GM18907 (cell line): ENCODE results near the gene JAKMIP3.
A peak's percentile ranks its signal among the peaks of the same experiment; 100 is the strongest.

Source experiments
- ATAC-seq: cut with Tn5 transposase; IDR thresholded peaks from one replicate; pipeline ENCODE4 v1.9.1; 2021; ENCODE audit warnings: mild to moderate bottlenecking, moderate library complexity; ENCODE audit not compliant: unreplicated experiment

The JAKMIP3 gene

DNA sequence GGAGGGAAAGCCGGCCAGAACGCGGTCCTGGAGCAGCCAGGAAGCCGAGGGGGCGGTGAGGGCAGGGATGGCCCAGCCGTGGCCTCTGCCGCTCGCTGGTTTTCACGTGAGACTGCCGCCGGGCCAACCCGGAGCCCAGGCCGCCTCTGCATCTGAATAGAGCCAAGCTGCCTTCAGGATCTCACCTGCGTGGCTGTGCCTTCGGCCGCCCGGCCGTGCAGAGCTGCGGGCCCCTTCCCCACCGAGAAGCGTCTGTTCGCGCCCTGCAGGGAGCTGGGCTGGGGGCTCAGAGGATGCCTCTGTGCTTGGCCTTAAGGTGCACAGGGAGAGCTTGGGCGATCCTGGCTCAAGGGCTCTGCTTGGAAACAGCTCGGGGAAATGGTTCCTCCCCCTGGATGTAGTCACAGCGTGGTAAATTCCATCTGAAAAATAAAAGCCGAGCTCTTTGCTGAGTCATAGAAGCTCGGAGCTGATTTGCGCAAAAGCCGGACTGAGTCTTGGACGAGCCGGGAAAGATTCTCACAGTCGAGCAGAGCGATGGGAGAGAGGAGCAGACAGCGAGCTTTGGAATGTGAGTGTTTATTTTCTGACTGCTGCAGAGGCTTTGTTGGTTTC is at the start of gene JAKMIP3:
Gene JAKMIP3 (plus strand): TSS at position 456 of the 615 bp plus-strand sequence. CDS start 38,863 bp downstream, outside the sequence.
- no peak for ATAC-seq

DNA sequence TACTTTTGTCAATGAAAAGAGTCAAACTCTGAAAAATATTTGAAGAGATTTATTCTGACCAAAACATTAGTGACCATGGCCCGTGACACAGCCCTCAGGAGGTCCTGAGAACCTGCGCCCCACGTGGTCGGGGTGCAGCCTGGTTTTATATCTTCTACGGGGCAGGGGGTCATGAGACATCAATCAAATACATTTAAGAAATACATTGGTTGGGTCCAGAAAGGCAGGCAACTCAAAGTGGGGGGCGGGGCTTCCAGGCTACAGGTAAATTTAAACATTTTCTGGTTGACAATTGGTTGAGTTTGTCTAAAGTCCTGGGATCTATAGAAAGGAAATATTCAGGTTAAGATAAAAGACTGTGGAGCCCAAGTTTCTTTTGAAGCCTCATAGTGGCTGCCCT is 49.2 kb upstream of the JAKMIP3 start:
- no peak for ATAC-seq

GRCh38 chr10:132018446-132018845 is 47.3 kb upstream of the JAKMIP3 start:
- no peak for ATAC-seq

GRCh38 chr10:132019366-132019765 is 46.4 kb upstream of the JAKMIP3 start:
- ATAC-seq = no peak

GRCh38 chr10:132020456-132020855 is 45.3 kb upstream of the JAKMIP3 start:
- ATAC-seq = no peak

- no peak for ATAC-seq
Observed at GRCh38 chr10:132021046-132021445, 44.7 kb upstream of the JAKMIP3 start.

DNA sequence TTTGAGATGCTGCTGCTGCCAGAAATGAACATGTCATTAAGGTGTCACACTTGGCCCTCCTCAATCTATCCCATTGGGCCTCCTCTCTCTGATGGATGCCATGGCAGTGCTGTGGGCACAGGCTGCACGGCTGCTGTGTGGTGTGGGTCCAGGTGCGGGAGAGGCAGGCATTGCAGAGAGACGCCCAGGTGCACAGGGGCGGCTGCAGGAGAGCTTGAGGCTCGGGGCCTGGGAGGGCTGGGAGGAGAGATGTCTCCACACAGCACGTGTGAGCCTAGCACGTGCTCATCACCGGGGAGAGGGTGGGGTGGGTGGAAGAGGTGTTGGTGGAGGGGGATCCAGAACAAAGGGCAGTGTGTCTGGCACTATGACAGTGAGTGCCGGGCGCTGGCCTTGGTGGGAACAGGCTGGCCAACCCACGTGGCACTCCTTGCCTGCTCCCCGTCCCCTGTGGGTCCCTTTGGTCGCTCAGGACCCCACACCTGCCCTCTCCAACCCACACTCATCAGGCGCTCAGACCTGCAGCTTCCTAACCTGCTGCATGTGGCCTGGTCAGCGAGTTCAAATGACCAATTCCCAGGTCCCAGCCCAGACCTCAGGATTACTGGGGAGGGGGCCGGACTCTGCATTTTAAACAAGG is 44.1 kb upstream of the JAKMIP3 start:
- ATAC-seq = no peak

DNA sequence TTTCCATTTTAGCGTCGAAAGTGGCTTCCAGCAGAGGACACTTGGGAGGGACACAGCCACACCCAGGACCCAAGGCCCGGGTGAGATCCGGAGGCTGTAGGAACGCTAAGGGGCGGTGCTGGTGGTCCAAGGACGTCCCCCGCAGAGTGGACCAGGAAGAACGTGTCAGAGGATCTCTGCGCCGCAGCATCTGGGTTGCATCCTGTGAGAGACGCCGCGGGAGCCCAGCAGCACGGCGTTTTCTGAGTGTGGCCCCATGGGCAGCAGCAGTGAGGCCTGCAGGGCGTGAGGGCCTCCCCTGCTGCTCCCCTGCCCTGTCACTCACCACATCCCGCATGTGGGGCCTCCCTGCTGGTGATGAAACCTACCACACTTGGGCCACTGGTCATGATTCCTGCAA is 43.5 kb upstream of the JAKMIP3 start:
- no peak for ATAC-seq

- ATAC-seq = peak; percentile 76
Observed at GRCh38 chr10:132023092-132023811, 42.5 kb upstream of the JAKMIP3 start.

GRCh38 chr10:132027423-132027983 is 38.2 kb upstream of the JAKMIP3 start:
- no peak for ATAC-seq

GRCh38 chr10:132028706-132029105 is 37.0 kb upstream of the JAKMIP3 start:
- ATAC-seq = no peak

DNA sequence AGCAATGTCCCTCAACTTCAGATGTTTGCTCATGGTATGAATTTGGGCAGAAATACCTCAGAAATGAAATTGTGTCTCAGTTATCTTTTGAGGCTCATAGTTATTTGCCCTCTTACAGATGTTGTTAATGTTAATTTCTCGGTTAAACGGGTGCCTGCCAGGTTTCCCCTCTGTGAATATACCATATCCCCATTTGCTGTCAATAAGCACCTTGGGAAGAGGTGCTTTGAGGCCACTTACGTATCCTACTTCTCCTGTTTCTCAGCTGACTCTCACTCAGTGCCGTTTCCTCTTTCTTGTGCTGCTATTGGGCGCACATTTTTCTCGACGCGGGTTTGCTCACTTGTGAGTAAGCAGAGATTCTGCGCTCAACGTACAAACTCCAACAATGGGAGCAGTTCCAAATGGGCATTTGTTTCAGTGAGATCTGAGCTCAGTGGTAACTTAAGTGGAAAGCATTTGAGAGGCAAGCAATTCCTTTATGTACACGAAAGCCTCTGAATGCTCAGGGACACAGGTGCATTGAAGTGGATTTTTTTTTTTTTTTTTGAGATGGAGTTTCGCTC is 34.8 kb upstream of the JAKMIP3 start:
- ATAC-seq = no peak

DNA sequence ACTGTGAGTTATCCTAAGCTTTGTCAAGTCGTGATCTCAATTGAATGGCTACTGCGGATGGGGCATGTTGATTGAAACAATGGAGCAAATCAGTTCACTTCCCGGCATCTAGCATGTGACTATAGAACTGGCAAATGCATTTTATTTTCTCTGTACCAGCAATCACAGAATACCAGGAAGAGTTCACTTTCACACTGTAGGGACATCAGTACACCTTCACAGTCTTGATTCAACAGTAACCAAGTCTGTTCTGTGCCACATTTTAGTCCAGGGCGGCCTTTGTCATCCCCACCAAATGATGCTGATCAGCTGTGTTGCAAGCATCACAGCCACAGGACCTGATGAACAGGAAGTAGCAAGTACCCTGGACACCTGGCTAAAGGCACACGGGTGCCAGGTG is 32.1 kb upstream of the JAKMIP3 start:
- ATAC-seq = no peak

GRCh38 chr10:132035476-132035875 is 30.3 kb upstream of the JAKMIP3 start:
- ATAC-seq = no peak

GRCh38 chr10:132036153-132036886 is 29.4 kb upstream of the JAKMIP3 start:
- no peak for ATAC-seq

DNA sequence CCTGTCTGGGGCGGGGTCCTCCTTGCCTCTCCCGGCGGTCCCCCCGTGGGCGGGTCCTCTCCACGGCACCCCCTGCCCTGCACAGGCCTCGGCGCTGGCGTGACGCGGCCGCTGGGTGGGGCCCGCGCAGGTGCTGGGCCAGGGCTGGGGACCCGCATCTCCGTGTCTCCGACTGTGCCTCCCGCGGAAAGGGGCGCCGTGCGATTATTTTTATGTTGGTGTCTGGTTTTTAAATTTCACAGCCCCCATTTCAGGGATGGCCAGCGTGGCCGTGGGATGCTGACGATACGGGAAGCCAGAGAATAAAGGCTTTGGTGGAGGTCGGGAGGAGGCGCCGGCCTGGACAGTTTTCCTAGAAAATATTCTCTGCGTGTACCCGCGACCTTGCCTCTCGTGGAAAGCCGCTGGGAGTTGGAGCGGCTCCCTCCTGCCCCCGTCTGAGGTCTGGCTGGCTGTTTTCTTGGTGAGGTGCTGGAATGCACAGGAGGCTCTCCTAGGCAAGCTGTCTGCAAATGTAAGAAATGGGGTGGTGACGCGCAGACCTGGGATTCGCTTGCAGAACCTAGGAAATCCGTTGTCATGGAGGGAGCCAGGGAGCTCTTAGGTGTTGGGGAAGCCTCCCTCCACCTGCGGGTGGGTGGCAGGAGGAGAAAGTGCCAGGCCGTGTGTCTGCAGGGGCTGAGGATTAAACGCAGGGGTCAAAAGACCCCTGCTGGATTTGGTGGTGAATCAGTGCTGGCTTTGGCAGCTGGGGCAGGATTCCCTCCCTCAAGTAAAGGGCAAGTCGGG is 28.7 kb upstream of the JAKMIP3 start:
- no peak for ATAC-seq

- no peak for ATAC-seq
Observed at GRCh38 chr10:132037676-132037975, 28.1 kb upstream of the JAKMIP3 start.

DNA sequence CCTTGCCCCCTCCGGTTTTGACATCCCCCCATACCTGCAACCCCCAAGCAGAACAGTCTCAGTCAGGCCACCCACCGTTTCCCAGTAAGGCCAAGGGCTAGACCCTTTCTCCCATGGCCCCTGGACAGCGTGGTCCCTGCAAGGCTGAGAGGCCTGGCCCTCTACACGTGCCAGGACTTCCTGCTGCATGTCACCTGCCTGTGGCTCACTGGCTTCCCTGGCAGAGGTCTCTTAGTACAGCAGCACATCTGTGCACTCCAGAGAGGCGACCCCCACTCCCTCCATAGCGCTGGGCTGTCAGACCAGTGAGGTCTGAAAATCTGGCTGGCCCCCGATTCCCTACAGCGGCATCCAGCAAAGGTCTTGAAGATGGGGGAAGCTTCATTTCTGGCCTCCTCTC is 26.4 kb upstream of the JAKMIP3 start:
- ATAC-seq = no peak

DNA sequence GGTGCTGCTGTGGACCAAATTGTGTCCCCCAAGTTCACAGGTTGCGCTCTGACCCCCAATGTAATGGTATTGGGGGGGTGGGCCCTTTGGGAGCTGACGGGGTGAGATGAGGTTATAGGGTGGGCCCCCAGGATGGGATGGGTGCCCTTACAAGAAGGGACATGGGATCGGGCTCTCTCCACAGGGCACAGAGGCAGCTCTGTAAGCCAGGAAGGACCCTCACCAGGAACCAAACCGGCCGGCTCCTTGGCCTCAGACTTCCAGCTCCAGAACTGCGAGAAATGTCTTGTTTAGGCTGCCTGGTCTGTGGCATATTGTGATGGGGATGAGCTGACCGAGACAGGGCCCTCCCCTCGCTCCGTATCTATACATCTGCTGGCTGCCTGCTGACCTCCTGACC is 25.7 kb upstream of the JAKMIP3 start:
- no peak for ATAC-seq

DNA sequence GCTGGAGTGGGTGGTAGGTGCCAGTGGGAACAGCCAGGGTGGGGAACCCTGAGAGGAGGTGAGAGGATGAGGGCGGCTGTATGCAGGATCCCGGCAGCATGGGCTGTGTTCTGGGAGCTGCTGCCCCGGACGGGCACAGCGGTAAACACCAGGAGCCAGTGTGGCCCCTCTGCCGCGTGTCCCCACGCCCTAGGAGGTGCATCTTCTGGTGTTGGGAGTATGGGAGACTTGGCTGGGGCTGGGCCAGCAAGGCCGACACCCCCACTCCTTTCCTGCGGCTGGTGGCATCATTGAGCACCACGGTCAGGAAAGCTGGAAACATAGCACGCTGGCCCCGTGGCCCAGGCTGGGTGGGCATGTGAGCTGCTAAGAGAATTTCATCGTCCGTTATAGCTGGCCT is 24.4 kb upstream of the JAKMIP3 start:
- no peak for ATAC-seq
